Ovary (tissue), 9 donors: ENCODE data around the gene SMAD3. TPM values are rescaled to one million over a fixed set of nuclear protein-coding genes. Genes with fewer than 3 reads are reported as not detected.

ENCODE experiments used
- DNase-seq, 5 donors: peaks; one replicate each; pipeline ENCODE4 v3.0.0-alpha.2; 2019 to 2020
- H3K27ac ChIP-seq, 2 donors: fragments of 200-600 bp; one replicate each; pipeline versions ENCODE4 v1.5.1 to v1.8.0; 2019 to 2022
- H3K27me3 ChIP-seq: fragments of 200-600 bp; one replicate; pipeline ENCODE4 v1.8.0; 2022
- H3K36me3 ChIP-seq: fragments of 200-600 bp; sonication (generic); one replicate; pipeline ENCODE4 v1.5.1; 2019
- H3K4me1 ChIP-seq: one replicate; pipeline ENCODE4 v1.8.1; 2013; ENCODE audit warnings: mild to moderate bottlenecking, moderate library complexity; ENCODE audit not compliant: insufficient read depth
- H3K4me3 ChIP-seq: fragments of 200-600 bp; sonication (generic); one replicate; pipeline ENCODE4 v1.5.1; 2017
- H3K9me3 ChIP-seq, 2 donors: fragments of 200-600 bp in 1 of 2; sonication (generic) in 1 of 2; one replicate each; pipeline versions ENCODE4 v1.5.1 to v1.8.1; 2013 to 2019; ENCODE audit warnings: mild to moderate bottlenecking in 1 of 2, moderate library complexity in 1 of 2
- EP300 ChIP-seq: sonication (generic); formaldehyde crosslinking; IDR thresholded peaks from one replicate; pipeline ENCODE4 v1.6.1; 2017; ENCODE audit warnings: antibody characterized with exemption
- POLR2A ChIP-seq: fragments of 450-650 bp; IDR thresholded peaks from one replicate; pipeline ENCODE4 v1.6.1; 2017; ENCODE audit warnings: antibody characterized with exemption, mild to moderate bottlenecking, moderate library complexity
- WGBS, 3 donors: extraction: QIAGEN DNeasy Blood & Tissue Kit in 1 of 3; methylation state at CpG; one replicate each; pipeline versions ENCODE4 v1.1.5 to v1.1.7; 2013 to 2017; 5-methylcytosine and 5-hydroxymethylcytosine counted together
- intact Hi-C, 4 donors: fragments of 100-400 bp; cut with DNase I; formaldehyde crosslinking; loops; one replicate each; pipeline versions ENCODE4 v1.11.0 to v1.15.1; 2022 to 2023
- polyA plus RNA-seq, 2 donors: library from polyadenylated mRNA; stranded (reverse); fragments of 200-250 nt in 1 of 2; fragments of 350-450 nt in 1 of 2; fragmentation: Illumina TruSeq in 1 of 2; extraction: RNeasy Lipid Tissue Mini Kit (QIAGEN cat#74804) in 1 of 2; gene quantifications; one replicate each; pipeline ENCODE4 v1.2.3, GENCODE V29; 2013 to 2014
- total RNA-seq, 7 donors: library from RNA; depleted of rRNA in 2 of 7; stranded (reverse); fragments of >200 nt in 2 of 7; fragmentation: NEBNext Ultra II Directional in 3 of 7; extraction: Animal tissue kit (Norgen Biotek cat#: 25700) in 3 of 7; gene quantifications; one replicate each; pipeline versions ENCODE4 v1.1.0 to v1.2.4, GENCODE V29; 2016 to 2023
- TF ChIP-seq, protein P1 (sequence below), 3 donors: fragments of 450-650 bp in 2 of 3; fragments of 200-600 bp in 1 of 3; IDR thresholded peaks; one replicate each; pipeline versions ENCODE4 v1.5.1 to v1.8.0; 2016 to 2022; ENCODE audit warnings: antibody characterized with exemption in 3 of 3, mild to moderate bottlenecking in 1 of 3
- donor health status: DM: no; HTN: no; CAD: no; lungs with moderate emphysema.
- donor health status: DM: no; HTN: no; CAD: no.
- donor health status: Bipolar disorder and iron deficiency.
- donor health status: DM: yes; HTN: yes; CAD: no.
- donor health status: DM: no; HTN: no; CAD: no.
- donor health status: DM: yes; HTN: yes; CAD: no.

Gene SMAD3
- total and polyA plus RNA-seq, 9 donors: 18.7 to 78.6 (median 46.0) TPM

DNA sequence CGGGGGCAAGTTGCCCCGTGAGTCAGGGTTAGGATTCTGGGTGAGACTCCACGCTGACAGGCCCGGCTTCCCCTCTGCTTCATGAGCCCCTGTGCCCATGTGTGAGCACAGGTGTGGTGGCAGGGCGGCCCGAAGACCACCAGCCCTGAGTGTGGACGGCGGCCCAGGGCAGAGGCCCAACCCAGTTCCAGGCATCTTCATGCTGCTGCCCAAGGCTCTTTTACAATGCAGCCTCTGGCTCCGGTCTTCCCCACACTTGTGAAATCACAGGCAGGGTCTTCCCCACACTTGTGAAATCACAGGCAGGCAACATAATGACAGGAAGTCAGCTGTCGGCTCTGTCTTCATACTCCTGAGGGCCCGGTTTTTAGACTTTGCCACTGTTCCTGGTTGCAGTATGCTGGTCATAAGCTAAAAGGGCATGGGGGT, 110.3 kb downstream of the SMAD3 start:
- Histone ChIP-seq H3K4me1 (peaks cover 18% of the 10 kb centered on the region), H3K27me3 (no peaks in the 10 kb centered on the region), H3K36me3 (no peaks in the 10 kb centered on the region), H3K9me3 (no peaks in the 10 kb centered on the region), H3K27ac (no peak overlapping the region), H3K4me3 (no peak overlapping the region)
- DNase-seq: peak in 3 of 5 donors; percentile 16 to 35 (median 22)
- TF ChIP-seq, protein P1, sequence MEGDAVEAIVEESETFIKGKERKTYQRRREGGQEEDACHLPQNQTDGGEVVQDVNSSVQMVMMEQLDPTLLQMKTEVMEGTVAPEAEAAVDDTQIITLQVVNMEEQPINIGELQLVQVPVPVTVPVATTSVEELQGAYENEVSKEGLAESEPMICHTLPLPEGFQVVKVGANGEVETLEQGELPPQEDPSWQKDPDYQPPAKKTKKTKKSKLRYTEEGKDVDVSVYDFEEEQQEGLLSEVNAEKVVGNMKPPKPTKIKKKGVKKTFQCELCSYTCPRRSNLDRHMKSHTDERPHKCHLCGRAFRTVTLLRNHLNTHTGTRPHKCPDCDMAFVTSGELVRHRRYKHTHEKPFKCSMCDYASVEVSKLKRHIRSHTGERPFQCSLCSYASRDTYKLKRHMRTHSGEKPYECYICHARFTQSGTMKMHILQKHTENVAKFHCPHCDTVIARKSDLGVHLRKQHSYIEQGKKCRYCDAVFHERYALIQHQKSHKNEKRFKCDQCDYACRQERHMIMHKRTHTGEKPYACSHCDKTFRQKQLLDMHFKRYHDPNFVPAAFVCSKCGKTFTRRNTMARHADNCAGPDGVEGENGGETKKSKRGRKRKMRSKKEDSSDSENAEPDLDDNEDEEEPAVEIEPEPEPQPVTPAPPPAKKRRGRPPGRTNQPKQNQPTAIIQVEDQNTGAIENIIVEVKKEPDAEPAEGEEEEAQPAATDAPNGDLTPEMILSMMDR (IDR thresholded peaks at IDR 0.05): no peak
- no peak for TF ChIP-seq POLR2A
- TF ChIP-seq EP300: no peak
- WGBS, 3 donors: 85 to 92% (median 90%) methylated on average over 11 of the region's 11 CpGs
- intact Hi-C loops: loop anchor here in 1 of 4 donors (10.0 kb wide), 1 partner anchor 1019 kb away; no protein-coding TSS in a partner anchor

DNA sequence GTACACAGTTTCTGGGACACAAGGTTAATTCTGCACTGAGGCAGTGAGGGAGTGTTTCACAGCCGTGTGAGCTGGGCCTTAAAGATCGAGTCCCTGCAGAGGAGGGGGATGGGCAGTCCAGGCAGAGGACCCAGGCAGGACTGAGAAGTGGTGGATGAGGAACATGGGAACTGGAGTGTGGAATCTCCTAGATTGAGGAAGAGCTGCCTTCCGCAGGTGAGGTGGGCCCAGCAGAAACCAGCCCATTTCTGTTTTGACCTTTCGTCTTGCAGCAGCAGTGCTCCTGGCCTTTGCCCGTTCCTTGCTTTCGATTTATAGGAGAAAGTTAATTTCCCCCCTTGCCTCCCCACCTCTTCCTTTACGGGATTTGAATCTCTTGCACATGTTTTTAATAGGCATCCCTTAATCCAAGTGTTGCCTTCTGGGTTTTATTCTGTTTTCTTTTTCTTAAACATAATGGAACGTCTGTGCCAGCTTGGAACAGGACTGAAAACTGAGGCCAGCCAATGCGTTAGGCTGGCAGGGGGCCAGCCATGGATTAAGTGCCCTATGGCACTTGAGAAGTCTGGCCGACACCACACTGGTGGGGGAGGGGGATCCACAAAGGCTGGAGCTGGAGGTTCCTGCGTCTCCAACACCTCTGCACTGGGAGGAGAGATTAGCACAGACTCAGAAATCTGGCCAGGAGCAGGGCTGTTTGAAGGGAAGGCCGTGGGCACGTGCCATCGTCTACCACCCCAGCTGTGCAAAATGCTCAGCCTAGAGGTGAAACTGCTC, 111.0 kb downstream of the SMAD3 start:
- TF ChIP-seq EP300 (no peak), POLR2A (no peak)
- TF ChIP-seq, protein P1 (IDR thresholded peaks at IDR 0.05): no peak
- Histone ChIP-seq H3K27me3 (no peaks in the 10 kb centered on the region), H3K36me3 (no peaks in the 10 kb centered on the region), H3K9me3 (no peaks in the 10 kb centered on the region), H3K4me3 (no peak overlapping the region), H3K27ac (no peak overlapping the region), H3K4me1 (peaks cover 16% of the 10 kb centered on the region)
- intact Hi-C loops: loop anchor here in 1 of 4 donors (10.0 kb wide), 1 partner anchor 1018 kb away; no protein-coding TSS in a partner anchor
- DNase-seq: peak in 2 of 5 donors; percentile 22 to 34
- 78 to 84% (median 78%) methylated on average over 14 of the region's 14 CpGs for WGBS, 3 donors

DNA sequence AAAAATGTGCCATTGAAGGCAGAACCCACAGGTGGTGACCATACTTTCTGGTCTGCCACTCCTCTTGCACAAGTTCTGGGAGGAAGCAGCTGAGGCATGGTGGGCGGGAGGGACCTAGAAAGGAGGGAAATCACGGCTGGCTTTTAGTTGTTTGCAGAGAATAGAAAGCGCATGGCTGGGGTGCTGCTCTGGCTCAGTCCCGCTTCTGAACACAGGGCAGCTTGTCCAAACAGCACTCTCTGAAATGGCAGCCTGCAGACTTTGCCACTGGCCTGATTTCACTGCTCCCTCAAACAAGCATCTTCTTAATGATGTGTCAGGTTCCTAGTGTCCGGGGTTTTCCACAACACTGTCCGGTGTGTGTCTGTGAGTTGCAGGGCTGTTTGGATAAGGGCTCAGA, 112.3 kb downstream of the SMAD3 start:
- Histone ChIP-seq H3K9me3 (no peaks in the 10 kb centered on the region), H3K27me3 (no peaks in the 10 kb centered on the region), H3K4me1 (peaks cover 14% of the 10 kb centered on the region), H3K4me3 (no peak overlapping the region), H3K36me3 (no peaks in the 10 kb centered on the region), H3K27ac (peak overlapping the region in 1 of 2 donors; percentile 17)
- DNase-seq: peak in 1 of 5 donors; percentile 22
- TF ChIP-seq EP300: no peak
- no peak for TF ChIP-seq POLR2A
- TF ChIP-seq, protein P1 (IDR thresholded peaks at IDR 0.05): no peak
- intact Hi-C loops: loop anchor here in 1 of 4 donors (10.0 kb wide), 1 partner anchor 1017 kb away; no protein-coding TSS in a partner anchor
- WGBS, 3 donors: 45 to 54% (median 49%) methylated on average over 6 of the region's 6 CpGs

DNA sequence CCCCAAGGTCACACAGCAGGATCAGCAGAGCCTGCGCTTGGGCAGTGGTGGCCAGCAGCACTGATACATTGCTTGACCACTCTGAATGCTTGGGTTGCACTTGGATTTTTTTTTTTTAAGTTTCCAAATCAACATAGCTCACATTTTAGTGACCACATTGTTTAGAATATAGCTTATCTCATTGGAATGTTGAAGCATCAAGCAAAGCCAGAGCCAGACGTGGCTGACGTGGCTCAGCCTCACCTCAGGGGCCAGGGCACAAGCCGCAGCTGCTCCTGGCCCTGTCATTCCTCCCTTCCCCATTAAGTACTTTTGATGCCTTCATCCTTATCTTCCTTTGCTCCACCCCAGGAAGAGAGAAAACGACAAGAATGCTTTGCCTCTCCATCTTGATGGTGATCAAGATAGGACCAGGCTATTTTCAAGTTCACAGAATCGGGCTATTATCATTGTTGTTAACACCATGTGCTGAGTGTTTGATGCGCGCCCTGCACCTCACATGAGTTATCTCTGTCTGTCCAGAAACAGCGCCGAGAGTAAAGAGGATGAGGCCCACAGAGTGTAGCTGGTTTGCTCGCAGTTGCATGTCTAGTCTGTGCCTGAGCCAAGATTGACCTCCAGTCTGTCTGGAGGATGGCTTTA, 113.3 kb downstream of the SMAD3 start:
- Histone ChIP-seq H3K36me3 (no peaks in the 10 kb centered on the region), H3K27ac (peak overlapping the region in 1 of 2 donors; percentile 17), H3K4me3 (no peak overlapping the region), H3K4me1 (peaks cover 14% of the 10 kb centered on the region), H3K9me3 (no peaks in the 10 kb centered on the region), H3K27me3 (no peaks in the 10 kb centered on the region)
- intact Hi-C loops: loop anchor here in 1 of 4 donors (10.0 kb wide), 1 partner anchor 1016 kb away; no protein-coding TSS in a partner anchor
- TF ChIP-seq, protein P1 (IDR thresholded peaks at IDR 0.05): no peak
- TF ChIP-seq POLR2A (no peak), EP300 (no peak)
- DNase-seq: peak in 3 of 5 donors; percentile 24 to 76 (median 45)
- WGBS, 3 donors: 23 to 33% (median 24%) methylated on average over 11 of the region's 11 CpGs
